Stomach (tissue), 9 donors: Measurements from ENCODE around the gene FAM131A. TPM values are rescaled to one million over a fixed set of nuclear protein-coding genes. Genes with fewer than 3 reads are reported as not detected.

Source experiments
- DNase-seq, 2 donors: peaks; one replicate each; pipeline versions ENCODE4 v3.0.0 to v3.0.0-alpha.2; 2013 to 2019
- H3K27ac ChIP-seq, 5 donors: fragments of 200-600 bp in 4 of 5; sonication (generic) in 4 of 5; one replicate each; pipeline ENCODE4 v1.5.1; 2013 to 2019; ENCODE audit warnings: mild to moderate bottlenecking in 1 of 5, moderate library complexity in 1 of 5
- H3K27me3 ChIP-seq, 3 donors: fragments of 200-600 bp; sonication (generic); one replicate each; pipeline ENCODE4 v1.5.1; 2017 to 2019; ENCODE audit warnings: mixed run types in 1 of 3
- H3K36me3 ChIP-seq, 4 donors: fragments of 200-600 bp; sonication (generic); 1 replicate in 3 of 4; 2 replicates in 1 of 4; pipeline ENCODE4 v1.5.1; 2016 to 2019
- H3K4me1 ChIP-seq, 4 donors: fragments of 200-600 bp; sonication (generic); one replicate each; pipeline ENCODE4 v1.5.1; 2016 to 2019
- H3K4me3 ChIP-seq, 4 donors: fragments of 200-600 bp; sonication (generic) in 3 of 4; one replicate each; pipeline ENCODE4 v1.5.1; 2016 to 2019; ENCODE audit warnings: mild to moderate bottlenecking in 1 of 4
- H3K9me3 ChIP-seq, 4 donors: fragments of 200-600 bp; sonication (generic); one replicate each; pipeline ENCODE4 v1.5.1; 2016 to 2019
- CTCF ChIP-seq, 7 experiments: fragments of 450-650 bp in 4 of 7; fragments of 200-600 bp in 3 of 7; sonication (generic) in 3 of 7; IDR thresholded peaks; one replicate each; pipeline ENCODE4 v1.5.1; 2016 to 2019; ENCODE audit warnings: antibody characterized with exemption in 7 of 7, control low read depth in 2 of 7, mild to moderate bottlenecking in 1 of 7
- EP300 ChIP-seq: sonication (generic); formaldehyde crosslinking; IDR thresholded peaks from one replicate; pipeline ENCODE4 v1.6.1; 2017; ENCODE audit warnings: antibody characterized with exemption
- POLR2A ChIP-seq, 4 donors: fragments of 450-650 bp; IDR thresholded peaks; one replicate each; pipeline ENCODE4 v1.6.1; 2016; ENCODE audit warnings: antibody characterized with exemption in 4 of 4, control low read depth in 2 of 4, mild to moderate bottlenecking in 1 of 4, moderate library complexity in 1 of 4
- POLR2AphosphoS5 ChIP-seq, 3 donors: sonication (generic); formaldehyde crosslinking; IDR thresholded peaks; one replicate each; pipeline ENCODE4 v1.6.1; 2016; ENCODE audit warnings: antibody characterized with exemption in 3 of 3
- whole genome bisulfite sequencing, 5 donors: extraction: QIAGEN DNeasy Blood & Tissue Kit in 3 of 5; methylation state at CpG; one replicate each; pipeline versions ENCODE4 v1.1.5 to v1.1.7; 2013 to 2018; 5-methylcytosine and 5-hydroxymethylcytosine counted together
- intact Hi-C: fragments of 100-400 bp; cut with DNase I; formaldehyde crosslinking; loops from one replicate; pipeline ENCODE4 v1.15.1; 2023; ENCODE audit warnings: low total_unique reads
- polyA plus RNA-seq, 3 donors: library from polyadenylated mRNA; stranded (reverse); fragments of 200-250 nt; gene quantifications; one replicate each; pipeline ENCODE4 v1.2.3, GENCODE V29; 2013
- total RNA-seq, 5 donors: library from RNA; depleted of rRNA; stranded (reverse); fragments of >200 nt; gene quantifications; one replicate each; pipeline versions ENCODE4 v1.1.0 to v1.2.3, GENCODE V29; 2014 to 2016
- donor health status: healthy with polysubstance abuse.
- donor health status: Bipolar disorder and iron deficiency.
- donor health status: healthy.

FAM131A gene
- total and polyA plus RNA-seq, 8 donors: 1.8 to 73.2 (median 12.8) TPM

- 91 to 95% (median 92%) methylated on average over 11 to 21 of the region's 21 CpGs for WGBS, 5 donors
- DNase-seq: no peak
- intact Hi-C loops: no loop called here
These were observed 45.5 kb upstream of the FAM131A start for GRCh38 chr3:184291738-184292445.

GRCh38 chr3:184295771-184296170 is 41.6 kb upstream of the FAM131A start:
- Histone ChIP-seq H3K27ac (no peak overlapping the region), H3K9me3 (no peaks in the 10 kb centered on the region), H3K36me3 (peaks cover 0 to 7% (median 6%) of the 10 kb centered on the region in 4 donors), H3K4me3 (no peak overlapping the region), H3K4me1 (peaks cover 10 to 21% (median 18%) of the 10 kb centered on the region in 4 donors), H3K27me3 (peaks cover 0 to under 1% (median 0%) of the 10 kb centered on the region in 3 donors)
- 34 to 58% (median 53%) methylated on average over 3 of the region's 3 CpGs for WGBS, 5 donors
- TF ChIP-seq POLR2A (IDR thresholded peaks at IDR 0.05) (no peak), POLR2AphosphoS5 (IDR thresholded peaks at IDR 0.05) (no peak), CTCF (IDR thresholded peaks at IDR 0.05) (no peak), EP300 (no peak)
- peak in 1 of 2 donors; percentile 25 for DNase-seq
- intact Hi-C loops: no loop called here

More at GRCh38 chr3:184291738-184292445, 45.5 kb upstream of the FAM131A start:
- TF ChIP-seq EP300 (no peak), POLR2AphosphoS5 (IDR thresholded peaks at IDR 0.05) (no peak), CTCF (IDR thresholded peaks at IDR 0.05) (no peak), POLR2A (IDR thresholded peaks at IDR 0.05) (no peak)
- Histone ChIP-seq H3K36me3 (no peaks in the 10 kb centered on the region), H3K9me3 (no peaks in the 10 kb centered on the region), H3K27ac (no peak overlapping the region), H3K4me1 (peaks cover 0 to 5% (median 0%) of the 10 kb centered on the region in 4 donors), H3K27me3 (peaks cover 0 to 25% (median 0%) of the 10 kb centered on the region in 3 donors), H3K4me3 (no peak overlapping the region)

GRCh38 chr3:184296616-184297015 is 40.8 kb upstream of the FAM131A start:
- WGBS, 5 donors: 70 to 88% (median 79%) methylated on average over 7 of the region's 7 CpGs
- Histone ChIP-seq H3K27me3 (no peaks in the 10 kb centered on the region), H3K4me1 (peaks cover 10 to 25% (median 21%) of the 10 kb centered on the region in 4 donors), H3K36me3 (peaks cover 5 to 16% (median 14%) of the 10 kb centered on the region in 4 donors), H3K4me3 (no peak overlapping the region), H3K27ac (no peak overlapping the region), H3K9me3 (no peaks in the 10 kb centered on the region)
- DNase-seq: no peak
- TF ChIP-seq EP300: no peak
- no peak for TF ChIP-seq CTCF (IDR thresholded peaks at IDR 0.05)
- TF ChIP-seq POLR2AphosphoS5 (IDR thresholded peaks at IDR 0.05): no peak
- no peak for TF ChIP-seq POLR2A (IDR thresholded peaks at IDR 0.05)
- intact Hi-C loops: no loop called here

GRCh38 chr3:184298759-184299487 is 38.5 kb upstream of the FAM131A start, which contains the start of gene PSMD2:
Gene PSMD2, plus strand, starts transcription at chr3:184299241. Its CDS starts 26 bp downstream, at chr3:184299267.
- Histone ChIP-seq H3K27me3 (no peaks in the 10 kb centered on the region), H3K36me3 (peaks cover 27 to 39% (median 38%) of the 10 kb centered on the region in 4 donors), H3K4me1 (peaks cover 10 to 34% (median 21%) of the 10 kb centered on the region in 4 donors), H3K9me3 (no peaks in the 10 kb centered on the region), H3K4me3 (peak within 1 kb of the TSS; percentile 95 to 96 (median 95)), H3K27ac (peak within 1 kb of the TSS; percentile 79 to 88 (median 85))
- no peak for TF ChIP-seq EP300
- peak; percentile 67 to 92 (median 76) for TF ChIP-seq POLR2AphosphoS5 (IDR thresholded peaks at IDR 0.05)
- TF ChIP-seq POLR2A (IDR thresholded peaks at IDR 0.05): peak in 1 of 4 donors; percentile 43
- DNase-seq: peak; percentile 98 to 99
- intact Hi-C loops: no loop called here
- WGBS, 5 donors: 0 to 1% (median 0%) methylated on average over 34 to 78 of the region's 78 CpGs
